Astrocyte of the spinal cord (primary cell): ENCODE data around the gene NRXN3.
A peak's percentile ranks its signal among the peaks of the same experiment; 100 is the strongest.

Source experiments
- DNase-seq: peaks from one replicate; pipeline ENCODE4 v3.0.0; 2011; ENCODE audit warnings: low read depth, low spot score
- H3K4me3 ChIP-seq: 2 replicates; pipeline ENCODE4 v1.5.1; 2011; ENCODE audit warnings: low read depth, mild to moderate bottlenecking, low read length, moderate library complexity
- in situ Hi-C: cut with HindIII; loops from 2 replicates; pipeline ENCODE4 v1.10.0; 2017; ENCODE audit warnings: low sequenced_read_pairs
- TF ChIP-seq, protein P1 (sequence below): IDR thresholded peaks from 2 replicates; pipeline ENCODE4 v1.5.1; 2012; ENCODE audit warnings: low read depth, mild to moderate bottlenecking, low read length, inconsistent platforms

The NRXN3 gene

DNA sequence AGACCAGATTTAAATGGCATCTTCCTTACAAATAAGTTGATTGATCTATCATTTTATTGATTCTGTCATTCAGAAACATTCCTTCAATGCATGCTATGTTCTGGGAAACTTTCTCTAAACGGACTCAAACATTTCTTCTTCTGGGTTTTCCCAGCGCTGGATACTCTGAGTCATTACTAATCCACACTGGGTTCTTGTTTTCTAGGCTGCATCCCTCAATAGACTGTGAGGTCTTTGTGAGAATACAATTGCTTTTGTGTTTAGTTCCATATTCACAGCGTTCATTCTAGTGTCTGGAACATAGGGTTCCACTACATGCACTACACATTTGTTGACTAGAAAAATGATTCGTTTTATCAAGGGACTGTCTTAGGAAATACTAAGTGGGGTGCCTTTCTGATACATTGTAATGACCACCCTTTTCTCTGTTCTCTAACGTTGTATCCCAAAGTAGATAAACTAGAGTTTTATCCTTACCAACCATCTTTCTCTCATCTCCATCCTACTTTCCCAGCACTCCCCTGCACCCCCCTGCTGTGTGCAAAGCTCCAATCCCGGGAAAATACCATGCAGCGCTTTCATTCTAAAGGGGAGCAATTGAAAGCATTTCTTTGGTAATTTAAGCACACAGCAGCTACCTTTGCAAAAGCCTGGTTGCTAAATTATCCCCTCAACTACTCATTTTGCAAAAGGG lies 1162.5 kb downstream of the NRXN3 start:
- TF ChIP-seq, protein P1, sequence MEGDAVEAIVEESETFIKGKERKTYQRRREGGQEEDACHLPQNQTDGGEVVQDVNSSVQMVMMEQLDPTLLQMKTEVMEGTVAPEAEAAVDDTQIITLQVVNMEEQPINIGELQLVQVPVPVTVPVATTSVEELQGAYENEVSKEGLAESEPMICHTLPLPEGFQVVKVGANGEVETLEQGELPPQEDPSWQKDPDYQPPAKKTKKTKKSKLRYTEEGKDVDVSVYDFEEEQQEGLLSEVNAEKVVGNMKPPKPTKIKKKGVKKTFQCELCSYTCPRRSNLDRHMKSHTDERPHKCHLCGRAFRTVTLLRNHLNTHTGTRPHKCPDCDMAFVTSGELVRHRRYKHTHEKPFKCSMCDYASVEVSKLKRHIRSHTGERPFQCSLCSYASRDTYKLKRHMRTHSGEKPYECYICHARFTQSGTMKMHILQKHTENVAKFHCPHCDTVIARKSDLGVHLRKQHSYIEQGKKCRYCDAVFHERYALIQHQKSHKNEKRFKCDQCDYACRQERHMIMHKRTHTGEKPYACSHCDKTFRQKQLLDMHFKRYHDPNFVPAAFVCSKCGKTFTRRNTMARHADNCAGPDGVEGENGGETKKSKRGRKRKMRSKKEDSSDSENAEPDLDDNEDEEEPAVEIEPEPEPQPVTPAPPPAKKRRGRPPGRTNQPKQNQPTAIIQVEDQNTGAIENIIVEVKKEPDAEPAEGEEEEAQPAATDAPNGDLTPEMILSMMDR: no peak
- in situ Hi-C loops: no loop called here
- DNase-seq: peak; percentile 22
- H3K4me3 ChIP-seq: no peak overlapping the region

DNA sequence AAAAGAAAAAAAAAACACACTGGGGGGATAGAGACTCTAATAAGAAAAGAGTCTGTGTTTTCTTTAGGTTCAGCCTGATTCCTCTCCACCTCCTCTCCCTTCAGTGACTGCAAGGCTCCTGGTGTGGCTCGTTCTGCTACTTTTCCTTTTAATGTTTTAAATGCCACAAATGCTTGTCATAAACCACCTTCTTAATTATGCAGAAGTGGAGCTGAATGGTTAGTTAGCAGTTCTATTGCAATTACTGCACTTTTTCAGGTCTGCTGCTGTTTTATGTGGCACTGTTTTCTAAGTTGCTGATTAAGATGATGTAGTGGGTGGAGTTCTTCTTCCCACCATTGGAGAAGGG lies 1163.0 kb downstream of the NRXN3 start:
- TF ChIP-seq, protein P1: no peak
- in situ Hi-C loops: no loop called here
- no peak for DNase-seq
- no peak overlapping the region for H3K4me3 ChIP-seq

DNA sequence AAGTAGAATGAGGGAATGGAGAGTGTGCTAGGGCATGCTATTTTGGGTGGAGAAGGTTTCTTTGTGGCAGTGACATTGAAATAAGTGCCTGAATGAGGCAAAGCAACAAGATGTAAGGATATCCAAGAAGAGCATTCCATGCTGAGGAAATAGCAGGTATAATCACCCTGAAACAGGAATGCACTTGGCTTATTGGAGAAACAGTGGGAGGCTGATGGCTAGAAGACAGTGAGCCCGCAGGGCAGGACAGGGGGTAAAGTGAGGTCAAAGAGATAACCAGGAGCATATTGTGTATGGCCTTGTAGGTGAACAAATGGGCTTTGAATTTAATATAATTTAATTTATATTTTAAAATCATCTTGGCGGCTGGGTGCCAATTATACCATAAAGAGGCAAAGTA lies 1164.1 kb downstream of the NRXN3 start:
- TF ChIP-seq, protein P1: no peak
- in situ Hi-C loops: no loop called here
- no peak for DNase-seq
- no peak overlapping the region for H3K4me3 ChIP-seq

DNA sequence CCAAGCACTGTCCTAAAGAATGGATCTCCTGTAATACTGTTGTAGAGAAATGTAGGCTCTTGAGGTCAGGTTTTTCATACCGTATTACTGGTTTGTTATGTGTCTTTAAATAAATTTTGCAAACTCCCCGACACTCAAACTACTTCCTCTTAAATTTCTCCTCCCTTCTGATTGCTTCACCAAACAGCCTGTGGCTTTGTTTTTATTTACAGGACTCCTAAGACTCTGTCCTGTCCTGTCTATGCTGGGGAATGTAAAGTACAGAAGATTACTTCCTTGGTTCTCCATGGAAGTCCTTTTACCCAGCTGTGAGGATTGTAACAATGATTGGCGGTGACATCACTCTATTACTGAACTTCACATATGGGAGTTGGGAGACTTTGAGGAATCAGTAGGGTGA lies 1167.6 kb downstream of the NRXN3 start:
- in situ Hi-C loops: no loop called here
- H3K4me3 ChIP-seq: no peak overlapping the region
- TF ChIP-seq, protein P1: no peak
- no peak for DNase-seq

DNA sequence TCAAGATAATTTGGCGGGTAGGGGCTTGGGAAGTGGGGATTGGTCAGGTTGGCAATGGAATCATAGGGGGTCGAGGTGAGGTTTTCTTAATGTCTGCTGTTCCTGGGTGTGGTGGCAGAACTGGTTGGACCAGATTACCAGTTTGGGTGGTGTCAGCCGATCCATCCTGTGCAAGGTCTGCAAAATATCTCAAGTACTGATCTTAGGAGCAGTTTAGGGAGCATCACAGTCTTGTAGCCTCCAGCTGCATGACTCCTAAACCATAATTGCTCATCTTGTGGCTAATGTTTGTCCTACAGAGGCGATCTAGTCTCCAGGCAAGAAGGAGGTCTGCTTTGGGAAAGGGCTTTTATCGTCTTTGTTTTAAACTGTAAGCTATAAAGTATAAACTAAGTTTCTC lies 1172.8 kb downstream of the NRXN3 start:
- no peak overlapping the region for H3K4me3 ChIP-seq
- in situ Hi-C loops: no loop called here
- TF ChIP-seq, protein P1: no peak
- no peak for DNase-seq

DNA sequence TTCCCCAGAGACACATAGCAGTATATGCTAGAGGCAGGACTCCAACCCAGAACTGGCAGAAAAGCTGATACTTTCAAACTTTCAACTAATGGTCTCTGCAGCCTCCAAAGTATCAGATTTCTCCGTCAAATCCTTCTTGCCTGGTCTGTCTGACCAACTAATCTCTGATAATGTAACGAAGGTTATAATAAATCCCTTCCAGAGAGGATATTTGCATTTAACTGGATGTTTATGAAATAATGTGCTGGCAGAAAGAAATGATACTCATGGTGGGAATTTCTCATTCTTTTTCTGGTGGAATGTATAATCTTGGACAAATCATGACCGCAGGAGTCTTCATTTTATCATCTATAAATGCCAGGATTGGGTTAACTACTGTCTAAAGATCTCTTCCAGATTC lies 1180.8 kb downstream of the NRXN3 start:
- H3K4me3 ChIP-seq: no peak overlapping the region
- DNase-seq: no peak
- TF ChIP-seq, protein P1: no peak
- in situ Hi-C loops: no loop called here
